Spleen (tissue), 11 donors: ENCODE measurements around the gene RNF130. TPM values are rescaled to one million over a fixed set of nuclear protein-coding genes. Genes with fewer than 3 reads are reported as not detected.

Source experiments
- DNase-seq: peaks from one replicate; pipeline ENCODE4 v3.0.0-alpha.2; 2020
- H3K27ac ChIP-seq, 8 donors: fragments of 200-600 bp; sonication (generic) in 7 of 8; 1 replicate in 4 of 8; 2 replicates in 4 of 8; pipeline versions ENCODE4 v1.5.0 to v1.8.0; 2016 to 2021; ENCODE audit warnings: inconsistent platforms in 4 of 8, mild to moderate bottlenecking in 4 of 8, moderate library complexity in 1 of 8
- H3K27me3 ChIP-seq, 7 donors: fragments of 200-600 bp; sonication (generic) in 6 of 7; replicated peaks in 1 of 7; 1 replicate in 4 of 7; 2 replicates in 3 of 7; pipeline versions ENCODE4 v1.5.0 to v1.8.0; 2016 to 2021; ENCODE audit warnings: inconsistent platforms in 3 of 7, mild to moderate bottlenecking in 1 of 7
- H3K36me3 ChIP-seq, 6 donors: fragments of 200-600 bp; sonication (generic) in 5 of 6; 1 replicate in 4 of 6; 2 replicates in 2 of 6; pipeline versions ENCODE4 v1.5.0 to v1.8.0; 2016 to 2021; ENCODE audit warnings: inconsistent platforms in 2 of 6
- H3K4me1 ChIP-seq, 6 donors: fragments of 200-600 bp; sonication (generic) in 5 of 6; 1 replicate in 3 of 6; 2 replicates in 3 of 6; pipeline versions ENCODE4 v1.5.0 to v1.8.0; 2016 to 2021; ENCODE audit warnings: inconsistent platforms in 3 of 6
- H3K4me3 ChIP-seq, 8 donors: fragments of 200-600 bp; sonication (generic) in 7 of 8; 1 replicate in 4 of 8; 2 replicates in 4 of 8; pipeline versions ENCODE4 v1.5.0 to v1.8.0; 2016 to 2021; ENCODE audit warnings: inconsistent platforms in 4 of 8, mild to moderate bottlenecking in 4 of 8, moderate library complexity in 2 of 8
- H3K9me3 ChIP-seq, 8 donors: fragments of 200-600 bp; sonication (generic) in 7 of 8; 1 replicate in 4 of 8; 2 replicates in 4 of 8; pipeline versions ENCODE4 v1.5.0 to v1.8.0; 2016 to 2021; ENCODE audit warnings: inconsistent platforms in 4 of 8
- CTCF ChIP-seq, 11 experiments: fragments of 200-600 bp in 7 of 11; fragments of 450-650 bp in 4 of 11; sonication (generic) in 4 of 11; IDR thresholded peaks in 8 of 11; conservative IDR thresholded peaks in 3 of 11; 1 replicate in 7 of 11; 2 replicates in 4 of 11; pipeline versions ENCODE4 v1.4.0 to v1.8.0; 2016 to 2021; ENCODE audit warnings: antibody characterized with exemption in 11 of 11, inconsistent platforms in 4 of 11, mild to moderate bottlenecking in 1 of 11
- POLR2A ChIP-seq, 3 donors: fragments of 450-650 bp; IDR thresholded peaks; one replicate each; pipeline ENCODE4 v1.5.1; 2017; ENCODE audit warnings: antibody characterized with exemption in 3 of 3, mild to moderate bottlenecking in 1 of 3
- POLR2AphosphoS5 ChIP-seq, 3 donors: sonication (generic); formaldehyde crosslinking; IDR thresholded peaks; one replicate each; pipeline ENCODE4 v1.5.1; 2017; ENCODE audit warnings: antibody characterized with exemption in 3 of 3
- WGBS, 5 donors: extraction: QIAGEN DNeasy Blood & Tissue Kit in 3 of 5; methylation state at CpG; one replicate each; pipeline versions ENCODE4 v1.1.5 to v1.1.7; 2013 to 2018; 5-methylcytosine and 5-hydroxymethylcytosine counted together
- intact Hi-C: fragments of 100-400 bp; cut with DNase I; formaldehyde crosslinking; loops from one replicate; pipeline ENCODE4 v1.15.0; 2023; ENCODE audit warnings: low total_unique reads
- polyA plus RNA-seq, 3 donors: library from polyadenylated mRNA; stranded (reverse); fragments of 200-250 nt; gene quantifications; one replicate each; pipeline ENCODE4 v1.2.1, GENCODE V29; 2013
- total RNA-seq, 7 donors: library from RNA; depleted of rRNA in 3 of 7; stranded (reverse); fragments of >200 nt in 3 of 7; fragmentation: NEBNext Ultra II Directional in 4 of 7; extraction: Animal tissue kit (Norgen Biotek cat#: 25700) in 4 of 7; gene quantifications; one replicate each; pipeline versions ENCODE4 v1.1.0 to v1.2.1, GENCODE V29; 2016 to 2021
- donor health status: healthy with polysubstance abuse.
- donor health status: DM: no; HTN: no; CAD: no; lungs with moderate emphysema.
- donor health status: DM: no; HTN: no; CAD: no.
- donor health status: Bipolar disorder and iron deficiency.
- donor health status: healthy.
- donor health status: DM: no; HTN: no; CAD: no.
- donor health status: DM: yes; HTN: yes; CAD: no.

The RNF130 gene
- total and polyA plus RNA-seq, 10 donors = 44.1 to 119 (median 82.7) TPM

DNA sequence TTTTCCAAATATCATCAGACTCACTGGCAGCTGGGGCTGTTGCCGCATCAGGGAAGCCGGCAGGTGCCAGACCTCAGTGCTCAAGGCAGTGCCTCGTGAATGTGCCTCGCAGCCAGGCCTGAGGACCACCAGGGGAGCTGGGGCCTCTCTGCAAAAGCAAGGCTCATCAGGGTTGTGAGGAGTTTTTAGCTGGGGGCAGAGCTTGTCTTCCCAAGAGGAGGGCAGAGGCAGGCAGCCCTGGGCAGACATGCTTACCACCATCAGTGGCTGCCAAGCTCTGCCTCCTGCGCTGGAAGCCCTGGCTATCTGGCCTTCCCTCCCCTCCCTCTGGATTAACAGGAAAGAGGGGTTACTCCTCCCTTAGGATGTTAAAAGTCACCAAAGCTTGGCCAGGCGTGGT, 155.0 kb downstream of the RNF130 start:
- DNase-seq = no peak
- intact Hi-C loops = no loop called here
- WGBS, 5 donors = 86 to 97% (median 91%) methylated on average over 5 to 6 of the region's 6 CpGs

DNA sequence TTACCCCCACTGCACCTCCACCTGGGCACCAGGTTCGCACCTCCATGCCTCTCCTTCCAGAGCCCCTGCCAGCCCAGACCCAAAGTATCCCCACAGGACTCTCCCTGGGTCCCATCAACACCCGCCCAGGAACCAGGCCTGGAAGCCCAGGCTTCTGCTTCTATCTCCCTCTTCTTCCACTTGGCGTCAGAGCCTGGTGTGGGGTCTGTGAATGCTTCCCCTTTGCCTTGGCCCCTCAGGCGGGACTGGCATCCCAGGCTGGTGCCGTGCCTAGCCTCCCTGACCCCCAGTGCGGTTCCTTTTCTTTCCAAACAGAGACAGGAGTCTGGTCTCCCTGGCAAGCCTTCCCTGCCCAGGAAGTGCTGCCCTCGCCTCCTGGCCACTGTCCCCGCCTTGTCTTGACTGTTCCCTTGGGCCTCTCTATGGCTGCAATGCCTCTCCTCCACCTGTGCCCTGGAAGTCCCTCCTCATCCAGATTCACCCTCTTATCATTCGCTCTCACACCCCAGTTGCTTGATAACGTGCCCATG, 156.1 kb downstream of the RNF130 start:
- Histone ChIP-seq H3K36me3 (no peaks in the 10 kb centered on the region), H3K27me3 (peaks cover 0 to 14% (median 0%) of the 10 kb centered on the region in 7 donors), H3K9me3 (no peaks in the 10 kb centered on the region), H3K4me1 (peaks cover 0 to 29% (median 19%) of the 10 kb centered on the region in 6 donors), H3K27ac (no peak overlapping the region), H3K4me3 (no peak overlapping the region)
- intact Hi-C loops = no loop called here
- no peak for TF ChIP-seq CTCF (IDR thresholded peaks at IDR 0.05 in 8 of 11, conservative IDR thresholded peaks at IDR 0.05 in 3 of 11)
- TF ChIP-seq POLR2AphosphoS5 (IDR thresholded peaks at IDR 0.05) = no peak
- TF ChIP-seq POLR2A (IDR thresholded peaks at IDR 0.05) = no peak
- DNase-seq = no peak
- 83 to 90% (median 89%) methylated on average over 9 to 10 of the region's 10 CpGs for WGBS, 5 donors

More for the DNA sequence above, 155.0 kb downstream of the RNF130 start:
- H3K4me3 ChIP-seq = no peak overlapping the region
- no peaks in the 10 kb centered on the region for H3K9me3 ChIP-seq
- peaks cover 0 to 14% (median 0%) of the 10 kb centered on the region in 7 donors for H3K27me3 ChIP-seq
- no peaks in the 10 kb centered on the region for H3K36me3 ChIP-seq
- TF ChIP-seq POLR2AphosphoS5 (IDR thresholded peaks at IDR 0.05) (no peak), CTCF (IDR thresholded peaks at IDR 0.05 in 8 of 11, conservative IDR thresholded peaks at IDR 0.05 in 3 of 11) (no peak), POLR2A (IDR thresholded peaks at IDR 0.05) (no peak)
- H3K27ac ChIP-seq = peak overlapping the region in 2 of 8 donors; percentile 29 to 34
- H3K4me1 ChIP-seq = peaks cover 0 to 29% (median 19%) of the 10 kb centered on the region in 6 donors

DNA sequence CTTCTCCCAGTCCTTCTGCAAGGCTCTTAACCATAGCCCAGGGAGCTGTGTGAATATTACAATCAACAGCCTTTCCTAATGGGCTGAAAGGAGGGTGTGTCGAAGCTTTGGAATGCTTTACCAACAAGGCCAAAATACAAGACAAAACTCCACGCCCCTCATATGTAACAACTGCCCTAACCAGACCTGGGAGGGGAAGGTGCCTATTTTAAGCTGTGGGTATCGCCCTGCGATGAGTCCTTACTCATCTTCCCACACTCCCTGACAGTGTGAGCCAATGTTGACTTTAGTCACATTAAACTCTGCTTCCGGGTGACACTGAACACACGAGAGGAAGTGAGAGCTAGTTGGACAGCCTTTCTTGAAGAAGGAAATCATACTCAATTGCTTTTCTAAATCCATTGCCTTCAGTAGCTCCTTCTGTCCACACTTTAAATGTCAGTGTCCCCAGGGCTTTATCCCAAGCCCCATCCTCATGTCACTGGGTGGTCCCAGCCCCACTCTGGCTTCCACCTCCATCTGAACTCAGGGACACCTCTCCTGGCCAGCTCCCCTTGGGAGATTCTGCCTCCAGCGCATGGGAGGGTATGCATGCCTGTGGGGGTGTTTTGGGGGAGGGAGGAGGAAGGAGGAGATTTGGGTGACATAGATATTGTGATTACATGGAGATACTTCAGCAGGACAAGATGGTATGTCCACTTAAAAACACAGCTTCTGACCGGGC, 157.4 kb downstream of the RNF130 start:
- Histone ChIP-seq H3K9me3 (no peaks in the 10 kb centered on the region), H3K27ac (peak overlapping the region in 3 of 8 donors; percentile 34 to 60 (median 40)), H3K4me3 (no peak overlapping the region), H3K36me3 (no peaks in the 10 kb centered on the region), H3K27me3 (peaks cover 0 to 14% (median 0%) of the 10 kb centered on the region in 7 donors), H3K4me1 (peaks cover 0 to 29% (median 19%) of the 10 kb centered on the region in 6 donors)
- TF ChIP-seq CTCF (IDR thresholded peaks at IDR 0.05 in 8 of 11, conservative IDR thresholded peaks at IDR 0.05 in 3 of 11) (no peak), POLR2A (IDR thresholded peaks at IDR 0.05) (no peak)
- DNase-seq = peak; percentile 38
- WGBS, 5 donors = 61 to 77% (median 63%) methylated on average over 8 of the region's 8 CpGs
- intact Hi-C loops = no loop called here

DNA sequence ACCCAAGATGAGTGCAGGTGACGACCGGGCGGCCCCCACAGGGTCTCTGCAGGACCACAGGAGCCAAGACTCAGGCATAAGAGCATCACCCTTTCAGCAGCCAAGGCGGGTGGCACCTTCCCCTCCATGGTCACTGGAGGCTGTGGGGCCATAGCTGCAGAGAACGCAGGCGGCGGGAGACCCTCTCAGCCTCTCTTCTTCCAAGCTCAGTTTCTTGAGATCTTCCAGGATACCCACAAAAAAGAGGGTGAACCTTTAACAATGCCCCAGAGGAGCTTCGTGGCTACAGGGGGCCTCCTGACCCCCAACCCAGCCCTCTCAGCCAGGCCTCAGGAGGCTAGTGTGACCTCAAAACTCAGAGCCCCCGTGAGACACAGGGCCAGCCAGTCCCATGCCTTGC, 158.1 kb downstream of the RNF130 start:
- H3K27me3 ChIP-seq = peaks cover 0 to 14% (median 0%) of the 10 kb centered on the region in 7 donors
- H3K27ac ChIP-seq = peak overlapping the region in 3 of 8 donors; percentile 34 to 60 (median 40)

More for the DNA sequence above, 158.1 kb downstream of the RNF130 start:
- Histone ChIP-seq H3K4me1 (peaks cover 3 to 34% (median 23%) of the 10 kb centered on the region in 6 donors), H3K4me3 (no peak overlapping the region), H3K36me3 (no peaks in the 10 kb centered on the region), H3K9me3 (no peaks in the 10 kb centered on the region)
- 81 to 95% (median 89%) methylated on average over 8 to 9 of the region's 9 CpGs for WGBS, 5 donors
- TF ChIP-seq CTCF (IDR thresholded peaks at IDR 0.05 in 8 of 11, conservative IDR thresholded peaks at IDR 0.05 in 3 of 11) = no peak
- no peak for TF ChIP-seq POLR2AphosphoS5 (IDR thresholded peaks at IDR 0.05)
- TF ChIP-seq POLR2A (IDR thresholded peaks at IDR 0.05) = no peak
- intact Hi-C loops = no loop called here
- DNase-seq = peak; percentile 40
